SK-N-SH treated with all-trans-retinoic acid at 6 μM for 48 hours (cell line): Measurements from ENCODE around the gene RUFY4.

Source experiments
- ARNTL ChIP-seq: fragments of 450-650 bp; formaldehyde crosslinking; IDR thresholded peaks from 2 replicates; pipeline ENCODE4 v1.5.0; 2020; ENCODE audit warnings: low read depth, mild to moderate bottlenecking, moderate library complexity, borderline replicate concordance
- GLIS3 ChIP-seq: fragments of 250-450 bp; sonication (Bioruptor Pico); IDR thresholded peaks from 2 replicates; pipeline ENCODE4 v1.5.0; 2020; ENCODE audit warnings: mild to moderate bottlenecking, moderate library complexity
- ISL1 ChIP-seq: fragments of 250-450 bp; sonication (Bioruptor Pico); IDR thresholded peaks from 2 replicates; pipeline ENCODE4 v2.1.2; 2022; ENCODE audit warnings: mild to moderate bottlenecking, moderate library complexity
- PPARA ChIP-seq: fragments of 250-450 bp; sonication (Bioruptor Pico); IDR thresholded peaks from 2 replicates; pipeline ENCODE4 v1.5.0; 2020; ENCODE audit warnings: mild to moderate bottlenecking, borderline replicate concordance
- RARB ChIP-seq: fragments of 250-450 bp; sonication (Bioruptor Pico); IDR thresholded peaks from 2 replicates; pipeline ENCODE4 v1.8.0; 2021; ENCODE audit warnings: mild to moderate bottlenecking, moderate library complexity
- TCF4 ChIP-seq: fragments of 250-450 bp; sonication (Bioruptor Pico); IDR thresholded peaks from 2 replicates; pipeline ENCODE4 v1.8.0; 2021; ENCODE audit warnings: mild to moderate bottlenecking, moderate library complexity, borderline replicate concordance
- ZFP3 ChIP-seq: fragments of 250-450 bp; sonication (Bioruptor Pico); IDR thresholded peaks from 2 replicates; pipeline ENCODE4 v1.5.0; 2020; ENCODE audit warnings: mild to moderate bottlenecking, moderate library complexity
- ZFP30 ChIP-seq: fragments of 450-650 bp; formaldehyde crosslinking; IDR thresholded peaks from 2 replicates; pipeline ENCODE4 v1.5.0; 2022; ENCODE audit warnings: mild to moderate bottlenecking, moderate library complexity
- ZNF565 ChIP-seq: fragments of 450-650 bp; formaldehyde crosslinking; conservative IDR thresholded peaks from 2 replicates; pipeline ENCODE4 v1.5.0; 2020; ENCODE audit warnings: low read depth, mild to moderate bottlenecking, moderate library complexity
- ZNF8 ChIP-seq: fragments of 450-650 bp; formaldehyde crosslinking; IDR thresholded peaks from 2 replicates; pipeline ENCODE4 v1.5.0; 2020; ENCODE audit warnings: mild to moderate bottlenecking, moderate library complexity
- TF ChIP-seq, protein P1 (sequence below): fragments of 250-450 bp; sonication (Bioruptor Pico); IDR thresholded peaks from 2 replicates; pipeline ENCODE4 v1.8.0; 2020; ENCODE audit warnings: mild to moderate bottlenecking, moderate library complexity, borderline replicate concordance
- TF ChIP-seq, protein P2 (sequence below): fragments of 250-450 bp; sonication (Bioruptor Pico); IDR thresholded peaks from 2 replicates; pipeline ENCODE4 v1.5.1; 2020; ENCODE audit warnings: low read depth, mild to moderate bottlenecking, moderate library complexity

DNA sequence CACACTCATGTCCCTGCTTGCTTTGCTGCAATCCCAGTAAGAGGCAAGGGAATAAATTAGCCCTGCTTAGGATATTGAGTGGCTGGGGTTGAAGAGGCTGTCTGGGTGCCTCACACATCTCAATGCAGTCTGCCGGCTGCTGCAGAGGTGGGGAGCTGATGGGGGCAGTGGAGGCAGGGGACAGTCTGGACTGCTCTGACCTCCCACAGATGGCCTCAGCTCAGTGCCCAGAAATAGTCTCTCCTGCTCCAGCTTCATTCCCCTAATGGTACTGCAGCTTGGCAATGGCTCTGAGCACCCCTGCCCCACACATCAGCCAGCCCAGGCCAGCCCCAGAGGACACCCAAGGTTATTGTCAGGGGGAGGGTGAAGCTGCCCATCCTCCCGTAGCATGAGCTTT, 44.7 kb upstream of the RUFY4 start:
- TF ChIP-seq GLIS3 (CRISPR knock-in tag), result no peak
- no peak for TF ChIP-seq RARB (CRISPR knock-in tag)
- TF ChIP-seq, protein P1, sequence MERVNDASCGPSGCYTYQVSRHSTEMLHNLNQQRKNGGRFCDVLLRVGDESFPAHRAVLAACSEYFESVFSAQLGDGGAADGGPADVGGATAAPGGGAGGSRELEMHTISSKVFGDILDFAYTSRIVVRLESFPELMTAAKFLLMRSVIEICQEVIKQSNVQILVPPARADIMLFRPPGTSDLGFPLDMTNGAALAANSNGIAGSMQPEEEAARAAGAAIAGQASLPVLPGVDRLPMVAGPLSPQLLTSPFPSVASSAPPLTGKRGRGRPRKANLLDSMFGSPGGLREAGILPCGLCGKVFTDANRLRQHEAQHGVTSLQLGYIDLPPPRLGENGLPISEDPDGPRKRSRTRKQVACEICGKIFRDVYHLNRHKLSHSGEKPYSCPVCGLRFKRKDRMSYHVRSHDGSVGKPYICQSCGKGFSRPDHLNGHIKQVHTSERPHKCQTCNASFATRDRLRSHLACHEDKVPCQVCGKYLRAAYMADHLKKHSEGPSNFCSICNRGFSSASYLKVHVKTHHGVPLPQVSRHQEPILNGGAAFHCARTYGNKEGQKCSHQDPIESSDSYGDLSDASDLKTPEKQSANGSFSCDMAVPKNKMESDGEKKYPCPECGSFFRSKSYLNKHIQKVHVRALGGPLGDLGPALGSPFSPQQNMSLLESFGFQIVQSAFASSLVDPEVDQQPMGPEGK, result no peak
- TF ChIP-seq ZFP30, result no peak
- no peak for TF ChIP-seq ARNTL (CRISPR knock-in tag)
- no peak for TF ChIP-seq TCF4
- TF ChIP-seq ZNF8 (CRISPR knock-in tag), result no peak
- no peak for TF ChIP-seq ZFP3
- TF ChIP-seq, protein P2, sequence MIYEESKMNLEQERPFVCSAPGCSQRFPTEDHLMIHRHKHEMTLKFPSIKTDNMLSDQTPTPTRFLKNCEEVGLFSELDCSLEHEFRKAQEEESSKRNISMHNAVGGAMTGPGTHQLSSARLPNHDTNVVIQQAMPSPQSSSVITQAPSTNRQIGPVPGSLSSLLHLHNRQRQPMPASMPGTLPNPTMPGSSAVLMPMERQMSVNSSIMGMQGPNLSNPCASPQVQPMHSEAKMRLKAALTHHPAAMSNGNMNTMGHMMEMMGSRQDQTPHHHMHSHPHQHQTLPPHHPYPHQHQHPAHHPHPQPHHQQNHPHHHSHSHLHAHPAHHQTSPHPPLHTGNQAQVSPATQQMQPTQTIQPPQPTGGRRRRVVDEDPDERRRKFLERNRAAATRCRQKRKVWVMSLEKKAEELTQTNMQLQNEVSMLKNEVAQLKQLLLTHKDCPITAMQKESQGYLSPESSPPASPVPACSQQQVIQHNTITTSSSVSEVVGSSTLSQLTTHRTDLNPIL (CRISPR knock-in tag), result no peak
- TF ChIP-seq PPARA (CRISPR knock-in tag), result no peak
- no peak for TF ChIP-seq ISL1 (CRISPR knock-in tag)
- TF ChIP-seq ZNF565 (CRISPR knock-in tag), result no peak
